ENCODE data around the gene FNDC5.

DNA sequence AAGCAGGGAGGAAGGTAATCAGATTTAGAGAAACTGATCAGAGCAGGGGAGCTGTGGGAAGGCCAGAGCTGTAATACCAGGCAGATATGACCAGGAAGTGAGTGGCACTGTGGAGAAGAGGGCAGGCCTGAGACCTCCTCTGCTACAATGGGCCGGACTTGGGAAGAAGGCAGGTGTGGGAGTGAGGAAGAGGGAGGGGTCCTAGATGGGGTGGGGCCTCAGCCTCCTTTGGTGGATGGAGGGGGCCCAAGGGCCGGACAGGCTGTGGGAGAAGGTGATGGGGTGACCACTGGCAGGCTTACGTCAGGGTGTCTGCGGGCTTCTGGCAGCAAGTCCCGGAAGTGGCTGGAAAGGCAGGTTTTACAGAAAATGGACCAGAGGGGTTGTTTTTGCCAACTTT lies 10.6 kb upstream of the FNDC5 start:
- TF ChIP-seq, protein P1, sequence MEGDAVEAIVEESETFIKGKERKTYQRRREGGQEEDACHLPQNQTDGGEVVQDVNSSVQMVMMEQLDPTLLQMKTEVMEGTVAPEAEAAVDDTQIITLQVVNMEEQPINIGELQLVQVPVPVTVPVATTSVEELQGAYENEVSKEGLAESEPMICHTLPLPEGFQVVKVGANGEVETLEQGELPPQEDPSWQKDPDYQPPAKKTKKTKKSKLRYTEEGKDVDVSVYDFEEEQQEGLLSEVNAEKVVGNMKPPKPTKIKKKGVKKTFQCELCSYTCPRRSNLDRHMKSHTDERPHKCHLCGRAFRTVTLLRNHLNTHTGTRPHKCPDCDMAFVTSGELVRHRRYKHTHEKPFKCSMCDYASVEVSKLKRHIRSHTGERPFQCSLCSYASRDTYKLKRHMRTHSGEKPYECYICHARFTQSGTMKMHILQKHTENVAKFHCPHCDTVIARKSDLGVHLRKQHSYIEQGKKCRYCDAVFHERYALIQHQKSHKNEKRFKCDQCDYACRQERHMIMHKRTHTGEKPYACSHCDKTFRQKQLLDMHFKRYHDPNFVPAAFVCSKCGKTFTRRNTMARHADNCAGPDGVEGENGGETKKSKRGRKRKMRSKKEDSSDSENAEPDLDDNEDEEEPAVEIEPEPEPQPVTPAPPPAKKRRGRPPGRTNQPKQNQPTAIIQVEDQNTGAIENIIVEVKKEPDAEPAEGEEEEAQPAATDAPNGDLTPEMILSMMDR (IDR thresholded peaks at IDR 0.05), result no peak
- TF ChIP-seq EP300 (IDR thresholded peaks at IDR 0.05; ENCODE audit: borderline replicate concordance in 1 of 2, low read depth in 1 of 2, low read length in 1 of 2), result no peak
- TF ChIP-seq CHD2 (IDR thresholded peaks at IDR 0.05; ENCODE audit: low read length, partially characterized antibody), result no peak
- no peak for TF ChIP-seq SIN3A (IDR thresholded peaks at IDR 0.05; ENCODE audit: borderline replicate concordance, low read depth, low read length)
- TF ChIP-seq FOSL2 (IDR thresholded peaks at IDR 0.05; ENCODE audit: borderline replicate concordance, low read depth), result no peak
- no peak for TF ChIP-seq EZH2phosphoT487 (IDR thresholded peaks at IDR 0.05; ENCODE audit: borderline replicate concordance, low read depth)
- TF ChIP-seq, protein P2, sequence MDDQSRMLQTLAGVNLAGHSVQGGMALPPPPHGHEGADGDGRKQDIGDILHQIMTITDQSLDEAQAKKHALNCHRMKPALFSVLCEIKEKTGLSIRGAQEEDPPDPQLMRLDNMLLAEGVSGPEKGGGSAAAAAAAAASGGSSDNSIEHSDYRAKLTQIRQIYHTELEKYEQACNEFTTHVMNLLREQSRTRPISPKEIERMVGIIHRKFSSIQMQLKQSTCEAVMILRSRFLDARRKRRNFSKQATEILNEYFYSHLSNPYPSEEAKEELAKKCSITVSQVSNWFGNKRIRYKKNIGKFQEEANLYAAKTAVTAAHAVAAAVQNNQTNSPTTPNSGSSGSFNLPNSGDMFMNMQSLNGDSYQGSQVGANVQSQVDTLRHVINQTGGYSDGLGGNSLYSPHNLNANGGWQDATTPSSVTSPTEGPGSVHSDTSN (IDR thresholded peaks at IDR 0.05), result no peak
- TF ChIP-seq GATA2 (CRISPR knock-in tag; IDR thresholded peaks at IDR 0.05), result no peak
- TF ChIP-seq FOXM1 (IDR thresholded peaks at IDR 0.05; ENCODE audit: low read depth), result no peak
- no peak for TF ChIP-seq TAF1 (IDR thresholded peaks at IDR 0.05; ENCODE audit: borderline replicate concordance, low read depth, low read length)
- TF ChIP-seq, protein P3, sequence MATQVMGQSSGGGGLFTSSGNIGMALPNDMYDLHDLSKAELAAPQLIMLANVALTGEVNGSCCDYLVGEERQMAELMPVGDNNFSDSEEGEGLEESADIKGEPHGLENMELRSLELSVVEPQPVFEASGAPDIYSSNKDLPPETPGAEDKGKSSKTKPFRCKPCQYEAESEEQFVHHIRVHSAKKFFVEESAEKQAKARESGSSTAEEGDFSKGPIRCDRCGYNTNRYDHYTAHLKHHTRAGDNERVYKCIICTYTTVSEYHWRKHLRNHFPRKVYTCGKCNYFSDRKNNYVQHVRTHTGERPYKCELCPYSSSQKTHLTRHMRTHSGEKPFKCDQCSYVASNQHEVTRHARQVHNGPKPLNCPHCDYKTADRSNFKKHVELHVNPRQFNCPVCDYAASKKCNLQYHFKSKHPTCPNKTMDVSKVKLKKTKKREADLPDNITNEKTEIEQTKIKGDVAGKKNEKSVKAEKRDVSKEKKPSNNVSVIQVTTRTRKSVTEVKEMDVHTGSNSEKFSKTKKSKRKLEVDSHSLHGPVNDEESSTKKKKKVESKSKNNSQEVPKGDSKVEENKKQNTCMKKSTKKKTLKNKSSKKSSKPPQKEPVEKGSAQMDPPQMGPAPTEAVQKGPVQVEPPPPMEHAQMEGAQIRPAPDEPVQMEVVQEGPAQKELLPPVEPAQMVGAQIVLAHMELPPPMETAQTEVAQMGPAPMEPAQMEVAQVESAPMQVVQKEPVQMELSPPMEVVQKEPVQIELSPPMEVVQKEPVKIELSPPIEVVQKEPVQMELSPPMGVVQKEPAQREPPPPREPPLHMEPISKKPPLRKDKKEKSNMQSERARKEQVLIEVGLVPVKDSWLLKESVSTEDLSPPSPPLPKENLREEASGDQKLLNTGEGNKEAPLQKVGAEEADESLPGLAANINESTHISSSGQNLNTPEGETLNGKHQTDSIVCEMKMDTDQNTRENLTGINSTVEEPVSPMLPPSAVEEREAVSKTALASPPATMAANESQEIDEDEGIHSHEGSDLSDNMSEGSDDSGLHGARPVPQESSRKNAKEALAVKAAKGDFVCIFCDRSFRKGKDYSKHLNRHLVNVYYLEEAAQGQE (IDR thresholded peaks at IDR 0.05; ENCODE audit: low read depth, low read length), result no peak
- TF ChIP-seq, protein P4, sequence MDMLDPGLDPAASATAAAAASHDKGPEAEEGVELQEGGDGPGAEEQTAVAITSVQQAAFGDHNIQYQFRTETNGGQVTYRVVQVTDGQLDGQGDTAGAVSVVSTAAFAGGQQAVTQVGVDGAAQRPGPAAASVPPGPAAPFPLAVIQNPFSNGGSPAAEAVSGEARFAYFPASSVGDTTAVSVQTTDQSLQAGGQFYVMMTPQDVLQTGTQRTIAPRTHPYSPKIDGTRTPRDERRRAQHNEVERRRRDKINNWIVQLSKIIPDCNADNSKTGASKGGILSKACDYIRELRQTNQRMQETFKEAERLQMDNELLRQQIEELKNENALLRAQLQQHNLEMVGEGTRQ (IDR thresholded peaks at IDR 0.05; ENCODE audit: borderline replicate concordance, low read depth, low read length), result no peak
- TF ChIP-seq MXI1 (IDR thresholded peaks at IDR 0.05; ENCODE audit: low read depth, low read length), result no peak

Data from SK-N-SH (cell line).